Astrocyte (in vitro differentiated cells and primary cell): ENCODE data around the gene ANKRD63.

Source experiments
- CTCF ChIP-seq: IDR thresholded peaks from 2 replicates; pipeline ENCODE4 v1.5.1; 2011; ENCODE audit warnings: low read depth, mild to moderate bottlenecking, inconsistent platforms, low read length, moderate library complexity; ENCODE audit not compliant: insufficient read depth
- EZH2 ChIP-seq: IDR thresholded peaks from 2 replicates; pipeline ENCODE4 v1.6.1; 2012; ENCODE audit warnings: mild to moderate bottlenecking, low read length, inconsistent platforms; ENCODE audit not compliant: insufficient read depth

GRCh38 chr15:40309344-40309862 is 26.5 kb upstream of the ANKRD63 start:
- TF ChIP-seq CTCF (no peak), EZH2 (no peak)
